Ovary (tissue), 3 donors: Measurements from ENCODE around the gene ASAP2.

ENCODE experiments used
- CTCF ChIP-seq, 3 donors: fragments of 450-650 bp in 2 of 3; fragments of 200-600 bp in 1 of 3; IDR thresholded peaks; one replicate each; pipeline versions ENCODE4 v1.5.1 to v1.8.0; 2016 to 2022; ENCODE audit warnings: antibody characterized with exemption in 3 of 3, mild to moderate bottlenecking in 1 of 3
- EP300 ChIP-seq: sonication (generic); formaldehyde crosslinking; IDR thresholded peaks from one replicate; pipeline ENCODE4 v1.6.1; 2017; ENCODE audit warnings: antibody characterized with exemption
- POLR2A ChIP-seq: fragments of 450-650 bp; IDR thresholded peaks from one replicate; pipeline ENCODE4 v1.6.1; 2017; ENCODE audit warnings: antibody characterized with exemption, mild to moderate bottlenecking, moderate library complexity
- donor health status: DM: no; HTN: no; CAD: no.

- no peak for TF ChIP-seq CTCF (IDR thresholded peaks at IDR 0.05)
- no peak for TF ChIP-seq POLR2A
- no peak for TF ChIP-seq EP300
Observed at GRCh38 chr2:9428965-9429577, 222.5 kb downstream of the ASAP2 start.
